Neural progenitor cell (in vitro differentiated cells): ENCODE data around the gene DOCK10.

ENCODE experiments used
- EZH2 ChIP-seq: fragments of 200-600 bp; sonication (generic); IDR thresholded peaks from 2 replicates; pipeline ENCODE4 v1.6.1; 2017; ENCODE audit warnings: antibody characterized with exemption, mild to moderate bottlenecking, moderate library complexity
- EZH2phosphoT487 ChIP-seq: fragments of 200-600 bp; sonication (generic); IDR thresholded peaks from 2 replicates; pipeline ENCODE4 v1.6.1; 2017; ENCODE audit warnings: antibody characterized with exemption
- TF ChIP-seq, protein P1 (sequence below): fragments of 200-600 bp; sonication (generic); IDR thresholded peaks from 2 replicates; pipeline ENCODE4 v1.5.1; 2017; ENCODE audit warnings: antibody characterized with exemption, mild to moderate bottlenecking

DNA sequence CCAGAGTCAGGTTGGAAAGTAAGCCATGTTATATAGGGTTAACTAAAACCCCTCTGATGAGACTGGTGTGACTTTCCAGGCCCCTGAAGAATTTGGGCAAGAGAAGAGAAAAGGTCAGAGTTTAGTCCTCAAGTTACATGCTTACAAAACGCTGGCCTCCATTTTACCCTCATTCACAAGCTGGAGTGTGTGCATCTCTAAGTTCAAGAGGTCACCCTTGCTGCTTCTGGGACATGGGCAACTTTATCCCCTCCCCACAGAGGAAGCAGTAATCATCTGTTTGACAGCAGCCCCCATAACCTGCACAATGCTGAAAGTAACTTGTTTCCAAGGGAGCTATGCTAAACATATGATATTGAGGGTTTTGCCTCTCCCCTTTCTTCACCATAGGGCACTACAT, 240.9 kb downstream of the DOCK10 start:
- TF ChIP-seq, protein P1, sequence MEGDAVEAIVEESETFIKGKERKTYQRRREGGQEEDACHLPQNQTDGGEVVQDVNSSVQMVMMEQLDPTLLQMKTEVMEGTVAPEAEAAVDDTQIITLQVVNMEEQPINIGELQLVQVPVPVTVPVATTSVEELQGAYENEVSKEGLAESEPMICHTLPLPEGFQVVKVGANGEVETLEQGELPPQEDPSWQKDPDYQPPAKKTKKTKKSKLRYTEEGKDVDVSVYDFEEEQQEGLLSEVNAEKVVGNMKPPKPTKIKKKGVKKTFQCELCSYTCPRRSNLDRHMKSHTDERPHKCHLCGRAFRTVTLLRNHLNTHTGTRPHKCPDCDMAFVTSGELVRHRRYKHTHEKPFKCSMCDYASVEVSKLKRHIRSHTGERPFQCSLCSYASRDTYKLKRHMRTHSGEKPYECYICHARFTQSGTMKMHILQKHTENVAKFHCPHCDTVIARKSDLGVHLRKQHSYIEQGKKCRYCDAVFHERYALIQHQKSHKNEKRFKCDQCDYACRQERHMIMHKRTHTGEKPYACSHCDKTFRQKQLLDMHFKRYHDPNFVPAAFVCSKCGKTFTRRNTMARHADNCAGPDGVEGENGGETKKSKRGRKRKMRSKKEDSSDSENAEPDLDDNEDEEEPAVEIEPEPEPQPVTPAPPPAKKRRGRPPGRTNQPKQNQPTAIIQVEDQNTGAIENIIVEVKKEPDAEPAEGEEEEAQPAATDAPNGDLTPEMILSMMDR: no peak
- no peak for TF ChIP-seq EZH2
- no peak for TF ChIP-seq EZH2phosphoT487
